ENCODE results near the gene LRTM2. TPM values are rescaled to one million over a fixed set of nuclear protein-coding genes. Genes with fewer than 3 reads are reported as not detected.

The LRTM2 gene
- total RNA-seq, 4 donors from 2014 or later: not detected

- H3K27me3 ChIP-seq: peaks cover 0 to 12% (median 0%) of the 10 kb centered on the region in 4 donors
- H3K27ac ChIP-seq: no peak overlapping the region
- no peaks in the 10 kb centered on the region for H3K4me1 ChIP-seq
- H3K9me3 ChIP-seq: no peaks in the 10 kb centered on the region
- 50 to 65% methylated on average over 1 to 4 of the region's 5 CpGs for WGBS, 2 donors
- H3K36me3 ChIP-seq: no peaks in the 10 kb centered on the region
- intact Hi-C loops (cut with DNase I): no loop called here
- no peak for DNase-seq
- no peak overlapping the region for H3K4me3 ChIP-seq
- TF ChIP-seq POLR2A (IDR thresholded peaks at IDR 0.05) (no peak), CTCF (IDR thresholded peaks at IDR 0.05) (no peak)
Observed at GRCh38 chr12:1878695-1879094, 58.3 kb downstream of the LRTM2 start.

DNA sequence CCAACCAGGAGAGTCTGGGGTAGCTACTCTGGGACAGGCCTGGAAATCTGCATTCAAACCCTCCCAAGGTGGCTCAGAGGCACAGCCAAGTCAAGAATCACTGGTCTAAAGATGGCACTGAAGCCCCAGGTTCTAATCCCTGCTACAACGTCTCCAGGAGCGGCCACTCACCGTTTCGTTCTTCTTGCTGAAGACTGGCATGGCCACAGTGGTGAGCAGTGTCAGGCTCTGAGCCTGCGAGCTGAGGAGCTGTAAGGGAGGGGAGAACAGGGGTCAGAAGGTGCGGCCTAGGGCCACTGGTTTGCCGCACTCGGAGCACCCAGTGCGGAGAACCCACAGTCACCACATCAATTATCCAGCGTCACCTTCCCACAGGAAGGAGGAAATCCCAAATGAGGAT lies 59.3 kb downstream of the LRTM2 start:
- intact Hi-C loops (cut with DNase I): no loop called here
- no peak for TF ChIP-seq CTCF (IDR thresholded peaks at IDR 0.05)
- no peak for TF ChIP-seq POLR2A (IDR thresholded peaks at IDR 0.05)
- Histone ChIP-seq H3K4me3 (no peak overlapping the region), H3K4me1 (no peaks in the 10 kb centered on the region), H3K36me3 (no peaks in the 10 kb centered on the region), H3K9me3 (no peaks in the 10 kb centered on the region), H3K27ac (no peak overlapping the region), H3K27me3 (peaks cover 0 to 12% (median 0%) of the 10 kb centered on the region in 4 donors)
- WGBS, 2 donors: 76 to 90% methylated on average over 2 to 8 of the region's 10 CpGs
- DNase-seq: no peak

- intact Hi-C loops (cut with DNase I): no loop called here
- WGBS, 2 donors: 63 to 78% methylated on average over 4 to 7 of the region's 18 CpGs
- Histone ChIP-seq H3K27ac (no peak overlapping the region), H3K9me3 (no peaks in the 10 kb centered on the region), H3K4me1 (no peaks in the 10 kb centered on the region), H3K27me3 (peaks cover 0 to 12% (median 0%) of the 10 kb centered on the region in 4 donors), H3K4me3 (no peak overlapping the region), H3K36me3 (no peaks in the 10 kb centered on the region)
- no peak for DNase-seq
- TF ChIP-seq CTCF (IDR thresholded peaks at IDR 0.05) (no peak), POLR2A (IDR thresholded peaks at IDR 0.05) (no peak)
Observed at GRCh38 chr12:1880153-1880845, 59.9 kb downstream of the LRTM2 start.

GRCh38 chr12:1880876-1881275 lies 60.5 kb downstream of the LRTM2 start:
- 89 to 90% methylated on average over 6 of the region's 7 CpGs for WGBS, 2 donors
- Histone ChIP-seq H3K27me3 (peaks cover 0 to 12% (median 0%) of the 10 kb centered on the region in 4 donors), H3K4me1 (no peaks in the 10 kb centered on the region), H3K36me3 (no peaks in the 10 kb centered on the region), H3K4me3 (no peak overlapping the region), H3K9me3 (no peaks in the 10 kb centered on the region), H3K27ac (no peak overlapping the region)
- intact Hi-C loops (cut with DNase I): no loop called here
- DNase-seq: no peak
- no peak for TF ChIP-seq POLR2A (IDR thresholded peaks at IDR 0.05)
- no peak for TF ChIP-seq CTCF (IDR thresholded peaks at IDR 0.05)

DNA sequence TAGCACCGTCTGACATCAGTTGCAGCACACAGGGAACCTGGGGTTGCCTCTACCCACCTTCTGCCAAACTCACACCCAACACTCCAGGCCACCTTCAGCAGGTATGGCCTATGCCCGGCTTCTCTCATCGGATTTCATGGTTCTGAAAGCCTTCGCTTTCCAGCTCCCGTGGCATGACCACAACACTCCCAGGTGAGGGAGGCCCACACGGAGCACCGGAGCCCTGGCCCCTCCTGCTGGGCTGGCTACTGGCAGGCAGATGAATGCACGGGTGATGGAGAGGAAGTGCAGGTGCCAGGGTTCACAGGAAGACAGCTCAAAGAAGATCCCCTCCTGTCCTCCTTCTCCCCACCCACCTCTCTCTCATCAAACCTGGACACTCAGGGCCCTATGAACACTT lies 60.9 kb downstream of the LRTM2 start:
- Histone ChIP-seq H3K36me3 (no peaks in the 10 kb centered on the region), H3K27ac (no peak overlapping the region), H3K9me3 (no peaks in the 10 kb centered on the region), H3K4me1 (no peaks in the 10 kb centered on the region), H3K4me3 (no peak overlapping the region), H3K27me3 (peaks cover 0 to 16% (median 0%) of the 10 kb centered on the region in 4 donors)
- DNase-seq: no peak
- WGBS, 2 donors: 83 to 86% methylated on average over 2 to 3 of the region's 8 CpGs
- TF ChIP-seq CTCF (IDR thresholded peaks at IDR 0.05): no peak
- TF ChIP-seq POLR2A (IDR thresholded peaks at IDR 0.05): no peak
- intact Hi-C loops (cut with DNase I): no loop called here
